A549 (cell line): ENCODE results near the gene EML1. TPM values are rescaled to one million over a fixed set of nuclear protein-coding genes. Genes with fewer than 3 reads are reported as not detected.

Experiments used
- ATAC-seq, 2 experiments: fragments of 200-7000 bp in 1 of 2; fragments of >200 bp in 1 of 2; cut with Nextera tagmentation in 1 of 2; cut with Tn5 transposase in 1 of 2; 3 replicates each; pipeline versions ENCODE4 v1.8.0 to v1.9.1; 2018 to 2020; ENCODE audit warnings: mild to moderate bottlenecking in 1 of 2, moderate library complexity in 1 of 2
- CTCF ChIA-PET: fragments of 300-600 bp; sonication (Branson Sonifier 250); formaldehyde crosslinking; extraction: SDS; loops from one replicate; lab custom pipeline; 2021; ENCODE audit warnings: antibody characterized with exemption, inconsistent platforms; lab: Yijun Ruan, JAX
- POLR2A ChIA-PET: fragments of 350-600 bp; formaldehyde crosslinking; extraction: SDS; loops from one replicate; lab custom pipeline; 2021; ENCODE audit warnings: antibody characterized with exemption, inconsistent platforms; lab: Yijun Ruan, JAX
- DNase-seq, 2 experiments: peaks; one replicate each; pipeline versions ENCODE4 v3.0.0 to v3.0.0-alpha.2; 2011 to 2016; ENCODE audit warnings: low read depth in 1 of 2, low spot score in 1 of 2
- FAIRE-seq: peaks from 2 replicates; lab custom pipeline; 2011; peaks lifted over from hg19 to GRCh38; lab: Jason Lieb, UNC
- H3K27ac ChIP-seq, 2 experiments: fragments of >200 bp; sonication (Bioruptor Twin); formaldehyde crosslinking; 3 replicates each; pipeline ENCODE4 v1.5.1; 2016 to 2017
- H3K4me1 ChIP-seq: fragments of >200 bp; sonication (Bioruptor Twin); formaldehyde crosslinking; 3 replicates; pipeline ENCODE4 v1.6.1; 2016
- H3K4me2 ChIP-seq: fragments of >200 bp; sonication (Bioruptor Twin); formaldehyde crosslinking; 3 replicates; pipeline ENCODE4 v1.6.1; 2016
- H3K4me3 ChIP-seq: fragments of >200 bp; sonication (Bioruptor Twin); formaldehyde crosslinking; 3 replicates; pipeline ENCODE4 v1.5.1; 2016
- H3K9me3 ChIP-seq: fragments of >200 bp; sonication (Bioruptor Twin); formaldehyde crosslinking; 3 replicates; pipeline ENCODE4 v1.6.1; 2016
- BCL3 ChIP-seq: fragments of >200 bp; sonication (Bioruptor Twin); formaldehyde crosslinking; IDR thresholded peaks from 3 replicates; pipeline ENCODE4 v1.6.1; 2016
- CHD4 ChIP-seq: fragments of 200-600 bp; sonication (generic); IDR thresholded peaks from 2 replicates; pipeline ENCODE4 v1.6.1; 2016; ENCODE audit warnings: antibody characterized with exemption, mild to moderate bottlenecking, borderline replicate concordance
- EHMT2 ChIP-seq: fragments of 200-600 bp; sonication (generic); IDR thresholded peaks from 2 replicates; pipeline ENCODE4 v1.6.1; 2016; ENCODE audit warnings: antibody characterized with exemption, low read depth, mild to moderate bottlenecking, moderate library complexity
- FOSB ChIP-seq: fragments of 250-450 bp; sonication (Bioruptor Pico); IDR thresholded peaks from 2 replicates; pipeline ENCODE4 v1.5.0; 2020; ENCODE audit warnings: mild to moderate bottlenecking, moderate library complexity
- HOXB13 ChIP-seq: fragments of 250-450 bp; sonication (Bioruptor Pico); IDR thresholded peaks from 2 replicates; pipeline ENCODE4 v1.5.0; 2020; ENCODE audit warnings: low read depth, mild to moderate bottlenecking, moderate library complexity
- MAFK ChIP-seq: fragments of 450-650 bp; IDR thresholded peaks from 2 replicates; pipeline ENCODE4 v1.6.1; 2014; ENCODE audit not compliant: partially characterized antibody
- MAX ChIP-seq: IDR thresholded peaks from 2 replicates; pipeline ENCODE4 v1.6.1; 2012
- MAZ ChIP-seq: fragments of 150-350 bp; IDR thresholded peaks from 2 replicates; pipeline ENCODE4 v1.6.1; 2014; ENCODE audit warnings: antibody characterized with exemption, low read depth, low read length, borderline replicate concordance
- NR3C1 ChIP-seq: fragments of >200 bp; sonication (Bioruptor Twin); formaldehyde crosslinking; IDR thresholded peaks from 3 replicates; pipeline ENCODE4 v1.6.1; 2017
- RCOR1 ChIP-seq: fragments of 150-350 bp; IDR thresholded peaks from 2 replicates; pipeline ENCODE4 v1.6.1; 2014; ENCODE audit warnings: antibody characterized with exemption, low read length, low read depth
- RNF2 ChIP-seq: fragments of 200-600 bp; sonication (generic); IDR thresholded peaks from 2 replicates; pipeline ENCODE4 v1.6.1; 2016; ENCODE audit warnings: low read depth, mild to moderate bottlenecking, antibody characterized with exemption, moderate library complexity, borderline replicate concordance
- SMC3 ChIP-seq: fragments of >200 bp; sonication (Bioruptor Twin); formaldehyde crosslinking; IDR thresholded peaks from 3 replicates; pipeline ENCODE4 v1.6.1; 2018; ENCODE audit warnings: inconsistent platforms
- SREBF2 ChIP-seq: fragments of 450-650 bp; IDR thresholded peaks from 2 replicates; pipeline ENCODE4 v1.6.1; 2014; ENCODE audit warnings: mild to moderate bottlenecking, moderate library complexity
- TFCP2L1 ChIP-seq: fragments of 250-450 bp; sonication (Bioruptor Pico); IDR thresholded peaks from 2 replicates; pipeline ENCODE4 v1.5.0; 2021; ENCODE audit warnings: mild to moderate bottlenecking
- ZFP36 ChIP-seq: fragments of 450-650 bp; IDR thresholded peaks from 2 replicates; pipeline ENCODE4 v1.6.1; 2014; ENCODE audit warnings: borderline replicate concordance; ENCODE audit not compliant: partially characterized antibody
- ZNF302 ChIP-seq: fragments of 250-450 bp; sonication (Bioruptor Pico); IDR thresholded peaks from 2 replicates; pipeline ENCODE4 v1.9.0; 2021; ENCODE audit warnings: inconsistent platforms, mild to moderate bottlenecking, moderate library complexity
- WGBS: methylation state at CpG from one replicate; pipeline ENCODE4 v1.1.6; 2017; ENCODE audit errors: missing lambda C conversion rate; 5-methylcytosine and 5-hydroxymethylcytosine counted together
- polyA plus RNA-seq, 4 experiments: library from polyadenylated mRNA; depleted of rRNA in 3 of 4; stranded (reverse); fragments of >200 nt; fragmentation: RNase III in 1 of 4; extraction: RNeasy Plus Mini Kit Qiagen cat#74134 plus additional on column Dnase treatment in 1 of 4; gene quantifications; 2 replicates in 3 of 4; 3 replicates in 1 of 4; pipeline ENCODE4 v1.2.3, GENCODE V29; 2011 to 2017
- TF ChIP-seq, protein P1 (sequence below): fragments of 200-600 bp; sonication (generic); IDR thresholded peaks from 2 replicates; pipeline ENCODE4 v1.6.1; 2016; ENCODE audit warnings: antibody characterized with exemption, mild to moderate bottlenecking, moderate library complexity
- TF ChIP-seq, protein P2 (sequence below): fragments of 450-650 bp; IDR thresholded peaks from 2 replicates; pipeline ENCODE4 v1.6.1; 2014; ENCODE audit warnings: antibody characterized with exemption

Gene EML1
- polyA plus RNA-seq, 2 of the 4 experiments (the other 2 are of a cell fraction): 29.7 to 30.8 TPM

DNA sequence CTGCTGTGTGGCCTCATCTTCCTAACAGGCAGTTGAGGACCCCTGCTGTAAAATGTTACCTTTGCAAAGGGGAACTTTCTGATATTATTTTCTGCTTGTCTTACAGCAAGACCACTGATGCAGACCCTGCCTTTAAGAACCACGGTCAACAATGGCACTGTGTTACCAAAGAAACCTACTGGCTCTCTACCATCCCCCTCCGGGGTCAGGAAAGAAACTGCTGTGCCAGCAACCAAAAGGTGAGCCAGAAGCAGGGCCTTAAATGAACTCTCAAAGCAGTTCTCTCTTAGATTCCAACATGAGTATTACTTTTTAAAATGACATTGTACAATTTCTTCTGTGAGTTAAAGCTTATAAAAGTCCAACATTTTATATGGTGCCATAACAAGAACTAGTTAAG lies 72.2 kb downstream of the EML1 start (continued):
- no peak for TF ChIP-seq HOXB13 (CRISPR knock-in tag)
- TF ChIP-seq EHMT2: no peak
- TF ChIP-seq NR3C1: no peak

DNA sequence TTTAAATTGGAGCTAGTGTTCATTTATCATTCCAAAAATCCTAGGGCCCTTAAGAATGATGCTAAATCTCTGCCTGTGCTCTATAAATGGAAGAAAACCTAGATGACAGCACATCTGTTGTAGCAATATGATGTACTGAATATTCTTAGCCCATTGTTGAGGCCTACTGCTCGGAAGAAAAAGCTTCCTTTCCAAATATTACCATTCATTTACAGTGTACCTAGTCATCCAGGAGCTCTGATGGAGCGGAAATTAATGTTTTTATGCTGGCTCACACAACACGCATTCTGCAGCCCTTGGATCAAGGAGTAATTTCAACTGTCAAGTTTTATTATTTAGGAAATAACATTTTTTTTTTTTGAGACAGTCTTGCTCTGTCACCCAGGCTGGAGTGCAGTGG lies 77.4 kb downstream of the EML1 start:
- CTCF ChIA-PET: interaction anchor here (0.6 to 2.0 kb wide), 5 partner anchors 15 to 323 kb away, joined by 3 to 10 read pairs (median 3); partner anchors contain the start of gene CYP46A1
- POLR2A ChIA-PET: no interaction called here

GRCh38 chr14:99871771-99872170 lies 78.6 kb downstream of the EML1 start:
- no peak for DNase-seq
- Histone ChIP-seq H3K4me1 (no peaks in the 10 kb centered on the region), H3K9me3 (no peaks in the 10 kb centered on the region), H3K27ac (no peak overlapping the region), H3K4me3 (no peak overlapping the region), H3K4me2 (no peak overlapping the region)
- ATAC-seq: no peak
- no peak for FAIRE-seq
- WGBS: 83% methylated on average over 11 of the region's 11 CpGs
- TF ChIP-seq CHD4 (no peak), MAZ (no peak), MAX (no peak), ZNF302 (no peak), SMC3 (no peak), RNF2 (no peak), TFCP2L1 (no peak), FOSB (no peak)
- ChIA-PET CTCF (no interaction called here), POLR2A (no interaction called here)

More for the DNA sequence above, 77.4 kb downstream of the EML1 start:
- ATAC-seq (no peak), DNase-seq (no peak), FAIRE-seq (no peak)
- H3K4me2 ChIP-seq: no peak overlapping the region
- no peak overlapping the region for H3K27ac ChIP-seq
- WGBS: 91% methylated on average over 3 of the region's 3 CpGs
- no peak overlapping the region for H3K4me3 ChIP-seq
- no peaks in the 10 kb centered on the region for H3K9me3 ChIP-seq
- no peak for TF ChIP-seq ZFP36
- no peak for TF ChIP-seq MAFK
- TF ChIP-seq, protein P1, sequence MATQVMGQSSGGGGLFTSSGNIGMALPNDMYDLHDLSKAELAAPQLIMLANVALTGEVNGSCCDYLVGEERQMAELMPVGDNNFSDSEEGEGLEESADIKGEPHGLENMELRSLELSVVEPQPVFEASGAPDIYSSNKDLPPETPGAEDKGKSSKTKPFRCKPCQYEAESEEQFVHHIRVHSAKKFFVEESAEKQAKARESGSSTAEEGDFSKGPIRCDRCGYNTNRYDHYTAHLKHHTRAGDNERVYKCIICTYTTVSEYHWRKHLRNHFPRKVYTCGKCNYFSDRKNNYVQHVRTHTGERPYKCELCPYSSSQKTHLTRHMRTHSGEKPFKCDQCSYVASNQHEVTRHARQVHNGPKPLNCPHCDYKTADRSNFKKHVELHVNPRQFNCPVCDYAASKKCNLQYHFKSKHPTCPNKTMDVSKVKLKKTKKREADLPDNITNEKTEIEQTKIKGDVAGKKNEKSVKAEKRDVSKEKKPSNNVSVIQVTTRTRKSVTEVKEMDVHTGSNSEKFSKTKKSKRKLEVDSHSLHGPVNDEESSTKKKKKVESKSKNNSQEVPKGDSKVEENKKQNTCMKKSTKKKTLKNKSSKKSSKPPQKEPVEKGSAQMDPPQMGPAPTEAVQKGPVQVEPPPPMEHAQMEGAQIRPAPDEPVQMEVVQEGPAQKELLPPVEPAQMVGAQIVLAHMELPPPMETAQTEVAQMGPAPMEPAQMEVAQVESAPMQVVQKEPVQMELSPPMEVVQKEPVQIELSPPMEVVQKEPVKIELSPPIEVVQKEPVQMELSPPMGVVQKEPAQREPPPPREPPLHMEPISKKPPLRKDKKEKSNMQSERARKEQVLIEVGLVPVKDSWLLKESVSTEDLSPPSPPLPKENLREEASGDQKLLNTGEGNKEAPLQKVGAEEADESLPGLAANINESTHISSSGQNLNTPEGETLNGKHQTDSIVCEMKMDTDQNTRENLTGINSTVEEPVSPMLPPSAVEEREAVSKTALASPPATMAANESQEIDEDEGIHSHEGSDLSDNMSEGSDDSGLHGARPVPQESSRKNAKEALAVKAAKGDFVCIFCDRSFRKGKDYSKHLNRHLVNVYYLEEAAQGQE: no peak
- TF ChIP-seq BCL3: no peak
- TF ChIP-seq, protein P2, sequence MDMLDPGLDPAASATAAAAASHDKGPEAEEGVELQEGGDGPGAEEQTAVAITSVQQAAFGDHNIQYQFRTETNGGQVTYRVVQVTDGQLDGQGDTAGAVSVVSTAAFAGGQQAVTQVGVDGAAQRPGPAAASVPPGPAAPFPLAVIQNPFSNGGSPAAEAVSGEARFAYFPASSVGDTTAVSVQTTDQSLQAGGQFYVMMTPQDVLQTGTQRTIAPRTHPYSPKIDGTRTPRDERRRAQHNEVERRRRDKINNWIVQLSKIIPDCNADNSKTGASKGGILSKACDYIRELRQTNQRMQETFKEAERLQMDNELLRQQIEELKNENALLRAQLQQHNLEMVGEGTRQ: no peak
- no peak for TF ChIP-seq SMC3
- no peak for TF ChIP-seq TFCP2L1
- no peak for TF ChIP-seq RNF2
- no peak for TF ChIP-seq HOXB13 (CRISPR knock-in tag)
- TF ChIP-seq SREBF2: no peak
- no peak for TF ChIP-seq RCOR1
- H3K4me1 ChIP-seq: no peaks in the 10 kb centered on the region
